Middle frontal gyrus (tissue), 1 donor: ENCODE results near the gene VCX.
"Not testable (repeated sequence)": the region's sequence is repeated elsewhere in the genome, so short reads cannot be mapped to it uniquely, and the experiment has no call there.

Source experiments
- DNase-seq: peaks from one replicate; pipeline ENCODE4 v3.0.0-alpha.2; 2015; ENCODE audit warnings: low spot score; ENCODE audit errors: extremely low spot score

The VCX gene

GRCh38 chrX:7842871-7843270, at the start of gene VCX:
Gene VCX, plus strand, starts transcription at chrX:7843171. Its CDS starts 33 bp downstream, at chrX:7843204.
- not testable (repeated sequence) for DNase-seq

GRCh38 chrX:7798327-7798726, 44.6 kb upstream of the VCX start:
- no peak for DNase-seq

- no peak for DNase-seq
Measured at GRCh38 chrX:7801711-7802110, 41.3 kb upstream of the VCX start.

GRCh38 chrX:7815166-7815805, 27.7 kb upstream of the VCX start:
- no peak for DNase-seq

- no peak for DNase-seq
Measured at GRCh38 chrX:7828594-7828993, 14.4 kb upstream of the VCX start.

GRCh38 chrX:7841084-7841805, 1.7 kb upstream of the VCX start:
- DNase-seq, result no peak

- DNase-seq, result no peak
Measured at GRCh38 chrX:7852166-7852565, 9.2 kb downstream of the VCX start.

- DNase-seq, result no peak
Measured at GRCh38 chrX:7872042-7872441, 29.1 kb downstream of the VCX start.

- no peak for DNase-seq
Measured at GRCh38 chrX:7876957-7877356, 34.0 kb downstream of the VCX start.

- no peak for DNase-seq
Measured at GRCh38 chrX:7889135-7889534, 46.2 kb downstream of the VCX start.

- DNase-seq, result no peak
Measured at GRCh38 chrX:7889680-7890079, 46.7 kb downstream of the VCX start.

- DNase-seq, result no peak
Measured at GRCh38 chrX:7891928-7892327, 49.0 kb downstream of the VCX start.
